Cardiac fibroblast (primary cell): Measurements from ENCODE around the gene IDS.

Source experiments
- DNase-seq, 2 donors: peaks; one replicate each; pipeline versions ENCODE4 v3.0.0 to v3.0.0-alpha.2; 2010; ENCODE audit warnings: low read depth in 2 of 2
- H3K4me3 ChIP-seq, 2 donors: replicated peaks in 1 of 2; 1 replicate in 1 of 2; 2 replicates in 1 of 2; pipeline ENCODE4 v1.5.1; 2011; ENCODE audit warnings: low read depth in 2 of 2, low read length in 2 of 2, mild to moderate bottlenecking in 2 of 2, moderate library complexity in 1 of 2
- CTCF ChIP-seq: IDR thresholded peaks from one replicate; pipeline ENCODE4 v1.5.1; 2011; ENCODE audit warnings: low read depth, mild to moderate bottlenecking, low read length, inconsistent platforms

IDS gene

GRCh38 chrX:149517308-149517707, 12.2 kb upstream of the IDS start:
- no peak for DNase-seq
- H3K4me3 ChIP-seq, result no peak overlapping the region
- TF ChIP-seq CTCF, result no peak

GRCh38 chrX:149516604-149517003, 11.5 kb upstream of the IDS start:
- no peak for TF ChIP-seq CTCF
- no peak overlapping the region for H3K4me3 ChIP-seq
- no peak for DNase-seq

GRCh38 chrX:149515954-149516602, 11.0 kb upstream of the IDS start:
- no peak for TF ChIP-seq CTCF
- H3K4me3 ChIP-seq, result no peak overlapping the region
- no peak for DNase-seq

GRCh38 chrX:149513825-149514428, 8.8 kb upstream of the IDS start:
- DNase-seq, result peak; percentile 44 to 60
- no peak overlapping the region for H3K4me3 ChIP-seq
- TF ChIP-seq CTCF, result no peak

- no peak overlapping the region for H3K4me3 ChIP-seq
- peak; percentile 66 for TF ChIP-seq CTCF
- peak; percentile 54 to 64 for DNase-seq
Observed at GRCh38 chrX:149512225-149512885, 7.2 kb upstream of the IDS start.

- no peak for TF ChIP-seq CTCF
- DNase-seq, result peak in 1 of 2 donors; percentile 25
Observed at GRCh38 chrX:149511081-149511480, 6.0 kb upstream of the IDS start.

More at GRCh38 chrX:149511081-149511480, 6.0 kb upstream of the IDS start:
- H3K4me3 ChIP-seq, result no peak overlapping the region
